ENCODE results near the gene VAPB. TPM values are rescaled to one million over a fixed set of nuclear protein-coding genes. Genes with fewer than 3 reads are reported as not detected.

VAPB gene
- polyA plus RNA-seq, 1 donor from 2014 or later: 32.5 TPM

DNA sequence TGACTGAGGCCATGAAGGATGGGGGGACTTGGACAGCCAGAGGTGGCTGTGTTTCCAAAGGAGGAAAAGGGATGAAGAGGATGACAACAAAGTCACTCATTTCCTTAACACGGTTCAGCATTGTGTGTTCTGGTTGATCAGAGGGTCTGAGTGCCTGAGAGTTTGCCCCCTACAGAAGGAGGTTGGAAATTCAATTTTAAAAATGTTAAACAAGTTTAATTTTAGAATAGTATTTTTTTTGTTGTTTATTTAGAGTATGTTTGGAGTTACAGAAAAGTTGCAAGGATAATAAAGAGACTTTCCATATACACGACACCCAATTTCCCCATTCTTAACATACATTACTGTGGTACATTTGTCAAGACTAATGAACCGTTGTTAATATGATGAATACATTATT, 10.3 kb upstream of the VAPB start:
- Histone ChIP-seq H3K4me2 (ENCODE audit: low read length) (no peak overlapping the region), H3K9ac (ENCODE audit: low read length) (no peak overlapping the region), H4K20me1 (ENCODE audit: insufficient read depth) (no peaks in the 10 kb centered on the region), H3K27me3 (ENCODE audit: insufficient read depth, low read depth, low read length) (no peaks in the 10 kb centered on the region), H3K9me2 (ENCODE audit: insufficient read depth, low read length) (no peaks in the 10 kb centered on the region), H3K4me3 (ENCODE audit: low read length) (no peak overlapping the region), H3K79me2 (replicated peaks; ENCODE audit: insufficient read depth, low read length) (no peaks in the 10 kb centered on the region), H3K9me3 (ENCODE audit: low read length) (no peaks in the 10 kb centered on the region), H3K36me3 (ENCODE audit: insufficient read depth, low read length) (no peaks in the 10 kb centered on the region), H3K27ac (ENCODE audit: low read length) (no peak overlapping the region), H3F3A (ENCODE audit: insufficient read depth, low read length, poor library complexity, severe bottlenecking) (no peaks in the 10 kb centered on the region), H2AFZ (ENCODE audit: low read depth, low read length) (no peak overlapping the region)
- TF ChIP-seq RAD21 (conservative IDR thresholded peaks at IDR 0.05) (no peak), POLR2AphosphoS5 (IDR thresholded peaks at IDR 0.05) (no peak), EP300 (conservative IDR thresholded peaks at IDR 0.05; ENCODE audit: poor library complexity, severe bottlenecking) (no peak), MXI1 (conservative IDR thresholded peaks at IDR 0.05; ENCODE audit: poor library complexity, severe bottlenecking) (no peak), EZH2 (IDR thresholded peaks at IDR 0.05; ENCODE audit: borderline replicate concordance, insufficient read depth, low read length, poor library complexity, severe bottlenecking) (no peak), SMC3 (conservative IDR thresholded peaks at IDR 0.05; ENCODE audit: poor library complexity) (no peak), TAF1 (IDR thresholded peaks at IDR 0.05; ENCODE audit: low read depth) (no peak)
- TF ChIP-seq, protein P1, sequence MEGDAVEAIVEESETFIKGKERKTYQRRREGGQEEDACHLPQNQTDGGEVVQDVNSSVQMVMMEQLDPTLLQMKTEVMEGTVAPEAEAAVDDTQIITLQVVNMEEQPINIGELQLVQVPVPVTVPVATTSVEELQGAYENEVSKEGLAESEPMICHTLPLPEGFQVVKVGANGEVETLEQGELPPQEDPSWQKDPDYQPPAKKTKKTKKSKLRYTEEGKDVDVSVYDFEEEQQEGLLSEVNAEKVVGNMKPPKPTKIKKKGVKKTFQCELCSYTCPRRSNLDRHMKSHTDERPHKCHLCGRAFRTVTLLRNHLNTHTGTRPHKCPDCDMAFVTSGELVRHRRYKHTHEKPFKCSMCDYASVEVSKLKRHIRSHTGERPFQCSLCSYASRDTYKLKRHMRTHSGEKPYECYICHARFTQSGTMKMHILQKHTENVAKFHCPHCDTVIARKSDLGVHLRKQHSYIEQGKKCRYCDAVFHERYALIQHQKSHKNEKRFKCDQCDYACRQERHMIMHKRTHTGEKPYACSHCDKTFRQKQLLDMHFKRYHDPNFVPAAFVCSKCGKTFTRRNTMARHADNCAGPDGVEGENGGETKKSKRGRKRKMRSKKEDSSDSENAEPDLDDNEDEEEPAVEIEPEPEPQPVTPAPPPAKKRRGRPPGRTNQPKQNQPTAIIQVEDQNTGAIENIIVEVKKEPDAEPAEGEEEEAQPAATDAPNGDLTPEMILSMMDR (IDR thresholded peaks at IDR 0.05; ENCODE audit: poor library complexity, severe bottlenecking): no peak
- TF ChIP-seq, protein P2, sequence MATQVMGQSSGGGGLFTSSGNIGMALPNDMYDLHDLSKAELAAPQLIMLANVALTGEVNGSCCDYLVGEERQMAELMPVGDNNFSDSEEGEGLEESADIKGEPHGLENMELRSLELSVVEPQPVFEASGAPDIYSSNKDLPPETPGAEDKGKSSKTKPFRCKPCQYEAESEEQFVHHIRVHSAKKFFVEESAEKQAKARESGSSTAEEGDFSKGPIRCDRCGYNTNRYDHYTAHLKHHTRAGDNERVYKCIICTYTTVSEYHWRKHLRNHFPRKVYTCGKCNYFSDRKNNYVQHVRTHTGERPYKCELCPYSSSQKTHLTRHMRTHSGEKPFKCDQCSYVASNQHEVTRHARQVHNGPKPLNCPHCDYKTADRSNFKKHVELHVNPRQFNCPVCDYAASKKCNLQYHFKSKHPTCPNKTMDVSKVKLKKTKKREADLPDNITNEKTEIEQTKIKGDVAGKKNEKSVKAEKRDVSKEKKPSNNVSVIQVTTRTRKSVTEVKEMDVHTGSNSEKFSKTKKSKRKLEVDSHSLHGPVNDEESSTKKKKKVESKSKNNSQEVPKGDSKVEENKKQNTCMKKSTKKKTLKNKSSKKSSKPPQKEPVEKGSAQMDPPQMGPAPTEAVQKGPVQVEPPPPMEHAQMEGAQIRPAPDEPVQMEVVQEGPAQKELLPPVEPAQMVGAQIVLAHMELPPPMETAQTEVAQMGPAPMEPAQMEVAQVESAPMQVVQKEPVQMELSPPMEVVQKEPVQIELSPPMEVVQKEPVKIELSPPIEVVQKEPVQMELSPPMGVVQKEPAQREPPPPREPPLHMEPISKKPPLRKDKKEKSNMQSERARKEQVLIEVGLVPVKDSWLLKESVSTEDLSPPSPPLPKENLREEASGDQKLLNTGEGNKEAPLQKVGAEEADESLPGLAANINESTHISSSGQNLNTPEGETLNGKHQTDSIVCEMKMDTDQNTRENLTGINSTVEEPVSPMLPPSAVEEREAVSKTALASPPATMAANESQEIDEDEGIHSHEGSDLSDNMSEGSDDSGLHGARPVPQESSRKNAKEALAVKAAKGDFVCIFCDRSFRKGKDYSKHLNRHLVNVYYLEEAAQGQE (IDR thresholded peaks at IDR 0.05; ENCODE audit: borderline replicate concordance): no peak

DNA sequence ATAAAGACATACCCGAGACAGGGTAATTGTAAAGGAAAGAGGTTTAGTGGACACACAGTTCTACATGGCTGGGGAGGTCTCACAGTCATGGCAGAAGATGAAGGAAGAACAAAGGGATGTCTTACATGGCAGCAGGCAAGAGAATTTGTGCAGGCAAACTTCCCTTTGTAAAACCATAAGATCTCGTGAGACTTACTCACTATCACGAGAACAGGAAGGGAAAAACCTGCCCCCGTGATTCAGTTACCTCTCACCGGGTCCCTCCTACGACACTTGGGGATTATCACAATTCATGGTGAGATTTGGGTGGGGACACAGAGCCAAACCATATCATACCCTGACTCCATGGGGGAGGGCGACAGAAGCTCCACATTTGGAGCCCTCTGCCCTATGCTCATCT, 7.4 kb upstream of the VAPB start:
- Histone ChIP-seq H3K9me3 (ENCODE audit: low read length) (no peaks in the 10 kb centered on the region), H3K27me3 (ENCODE audit: insufficient read depth, low read depth, low read length) (no peaks in the 10 kb centered on the region), H3K9me2 (ENCODE audit: insufficient read depth, low read length) (no peaks in the 10 kb centered on the region), H3K9ac (ENCODE audit: low read length) (no peak overlapping the region), H3F3A (ENCODE audit: insufficient read depth, low read length, poor library complexity, severe bottlenecking) (no peaks in the 10 kb centered on the region), H3K36me3 (ENCODE audit: insufficient read depth, low read length) (no peaks in the 10 kb centered on the region), H2AFZ (ENCODE audit: low read depth, low read length) (no peak overlapping the region), H3K4me3 (ENCODE audit: low read length) (no peak overlapping the region), H3K79me2 (replicated peaks; ENCODE audit: insufficient read depth, low read length) (no peaks in the 10 kb centered on the region), H3K4me2 (ENCODE audit: low read length) (no peak overlapping the region), H4K20me1 (ENCODE audit: insufficient read depth) (no peaks in the 10 kb centered on the region), H3K27ac (ENCODE audit: low read length) (no peak overlapping the region)
- no peak for TF ChIP-seq MXI1 (conservative IDR thresholded peaks at IDR 0.05; ENCODE audit: poor library complexity, severe bottlenecking)
- no peak for TF ChIP-seq POLR2AphosphoS5 (IDR thresholded peaks at IDR 0.05)
- TF ChIP-seq, protein P2 (IDR thresholded peaks at IDR 0.05; ENCODE audit: borderline replicate concordance): no peak
- no peak for TF ChIP-seq TAF1 (IDR thresholded peaks at IDR 0.05; ENCODE audit: low read depth)
- TF ChIP-seq RAD21 (conservative IDR thresholded peaks at IDR 0.05): no peak
- no peak for TF ChIP-seq SMC3 (conservative IDR thresholded peaks at IDR 0.05; ENCODE audit: poor library complexity)
- no peak for TF ChIP-seq EP300 (conservative IDR thresholded peaks at IDR 0.05; ENCODE audit: poor library complexity, severe bottlenecking)
- TF ChIP-seq, protein P1 (IDR thresholded peaks at IDR 0.05; ENCODE audit: poor library complexity, severe bottlenecking): no peak
- no peak for TF ChIP-seq EZH2 (IDR thresholded peaks at IDR 0.05; ENCODE audit: borderline replicate concordance, insufficient read depth, low read length, poor library complexity, severe bottlenecking)

Data from neural cell (in vitro differentiated cells).